A549 (cell line): ENCODE data around the gene TGFBRAP1.

Source experiments
- CHD2 ChIP-seq: fragments of 150-350 bp; IDR thresholded peaks from 2 replicates; pipeline ENCODE4 v1.6.1; 2014; ENCODE audit warnings: low read length; ENCODE audit not compliant: partially characterized antibody
- FOSL2 ChIP-seq, 2 experiments: fragments of 450-650 bp in 1 of 2; fragments of >200 bp in 1 of 2; sonication (Bioruptor Twin) in 1 of 2; formaldehyde crosslinking; IDR thresholded peaks; 2 replicates each; pipeline versions ENCODE4 v1.5.0 to v1.6.1; 2016 to 2020; ENCODE audit warnings: mild to moderate bottlenecking in 1 of 2, moderate library complexity in 1 of 2
- JUN ChIP-seq, 2 experiments: fragments of >200 bp; sonication (Bioruptor Twin); formaldehyde crosslinking; IDR thresholded peaks; 2 replicates in 1 of 2; 3 replicates in 1 of 2; pipeline ENCODE4 v1.6.1; 2016 to 2017
- MAX ChIP-seq: IDR thresholded peaks from 2 replicates; pipeline ENCODE4 v1.6.1; 2012
- PBX3 ChIP-seq: IDR thresholded peaks from 2 replicates; pipeline ENCODE4 v1.6.1; 2012
- SMC3 ChIP-seq: fragments of >200 bp; sonication (Bioruptor Twin); formaldehyde crosslinking; IDR thresholded peaks from 3 replicates; pipeline ENCODE4 v1.6.1; 2018; ENCODE audit warnings: inconsistent platforms
- ZFP36 ChIP-seq: fragments of 450-650 bp; IDR thresholded peaks from 2 replicates; pipeline ENCODE4 v1.6.1; 2014; ENCODE audit warnings: borderline replicate concordance; ENCODE audit not compliant: partially characterized antibody
- TF ChIP-seq, protein P1 (sequence below): fragments of >200 bp; sonication (Bioruptor Twin); formaldehyde crosslinking; IDR thresholded peaks from 3 replicates; pipeline ENCODE4 v1.5.1; 2016
- TF ChIP-seq, protein P2 (sequence below): fragments of 150-350 bp; IDR thresholded peaks from 2 replicates; pipeline ENCODE4 v1.6.1; 2014; ENCODE audit warnings: low read depth, mild to moderate bottlenecking, low read length

GRCh38 chr2:105279126-105279525 is 50.4 kb downstream of the TGFBRAP1 start:
- TF ChIP-seq SMC3 (no peak), MAX (no peak), CHD2 (no peak), ZFP36 (no peak), JUN (IDR thresholded peaks at IDR 0.05) (no peak), FOSL2 (IDR thresholded peaks at IDR 0.05) (no peak), FOSL2 (CRISPR knock-in tag; IDR thresholded peaks at IDR 0.05) (no peak), PBX3 (no peak)
- TF ChIP-seq, protein P1, sequence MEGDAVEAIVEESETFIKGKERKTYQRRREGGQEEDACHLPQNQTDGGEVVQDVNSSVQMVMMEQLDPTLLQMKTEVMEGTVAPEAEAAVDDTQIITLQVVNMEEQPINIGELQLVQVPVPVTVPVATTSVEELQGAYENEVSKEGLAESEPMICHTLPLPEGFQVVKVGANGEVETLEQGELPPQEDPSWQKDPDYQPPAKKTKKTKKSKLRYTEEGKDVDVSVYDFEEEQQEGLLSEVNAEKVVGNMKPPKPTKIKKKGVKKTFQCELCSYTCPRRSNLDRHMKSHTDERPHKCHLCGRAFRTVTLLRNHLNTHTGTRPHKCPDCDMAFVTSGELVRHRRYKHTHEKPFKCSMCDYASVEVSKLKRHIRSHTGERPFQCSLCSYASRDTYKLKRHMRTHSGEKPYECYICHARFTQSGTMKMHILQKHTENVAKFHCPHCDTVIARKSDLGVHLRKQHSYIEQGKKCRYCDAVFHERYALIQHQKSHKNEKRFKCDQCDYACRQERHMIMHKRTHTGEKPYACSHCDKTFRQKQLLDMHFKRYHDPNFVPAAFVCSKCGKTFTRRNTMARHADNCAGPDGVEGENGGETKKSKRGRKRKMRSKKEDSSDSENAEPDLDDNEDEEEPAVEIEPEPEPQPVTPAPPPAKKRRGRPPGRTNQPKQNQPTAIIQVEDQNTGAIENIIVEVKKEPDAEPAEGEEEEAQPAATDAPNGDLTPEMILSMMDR = no peak
- TF ChIP-seq, protein P2, sequence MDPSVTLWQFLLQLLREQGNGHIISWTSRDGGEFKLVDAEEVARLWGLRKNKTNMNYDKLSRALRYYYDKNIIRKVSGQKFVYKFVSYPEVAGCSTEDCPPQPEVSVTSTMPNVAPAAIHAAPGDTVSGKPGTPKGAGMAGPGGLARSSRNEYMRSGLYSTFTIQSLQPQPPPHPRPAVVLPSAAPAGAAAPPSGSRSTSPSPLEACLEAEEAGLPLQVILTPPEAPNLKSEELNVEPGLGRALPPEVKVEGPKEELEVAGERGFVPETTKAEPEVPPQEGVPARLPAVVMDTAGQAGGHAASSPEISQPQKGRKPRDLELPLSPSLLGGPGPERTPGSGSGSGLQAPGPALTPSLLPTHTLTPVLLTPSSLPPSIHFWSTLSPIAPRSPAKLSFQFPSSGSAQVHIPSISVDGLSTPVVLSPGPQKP = no peak
